K562 (cell line): ENCODE results near the gene TERT. TPM values are rescaled to one million over a fixed set of nuclear protein-coding genes. Genes with fewer than 3 reads are reported as not detected.
A peak's percentile ranks its signal among the peaks of the same experiment; 100 is the strongest.

Experiments used
- ATAC-seq: fragments of 200-7000 bp; cut with Tn5 transposase; 3 replicates; pipeline ENCODE4 v1.9.1; 2020; ENCODE audit warnings: moderate library complexity
- BruUV-seq: library from RNA; stranded (reverse); fragments of 400-500 nt; replicated peaks from 2 replicates; lab custom pipeline; 2021; lab: Mats Ljungman, UMichigan
- CTCF ChIA-PET: fragments of 300-600 bp; formaldehyde crosslinking; extraction: SDS; loops from one replicate; lab custom pipeline; 2021; ENCODE audit warnings: low intra/inter-chr PET ratio; lab: Yijun Ruan, JAX
- POLR2A ChIA-PET: fragments of 300-600, 350-650 bp; sonication (Branson Sonifier 250); formaldehyde crosslinking; extraction: SDS; loops from one replicate; lab custom pipeline; 2021; ENCODE audit warnings: antibody characterized with exemption, inconsistent platforms; lab: Yijun Ruan, JAX
- DNase-seq, 4 experiments: peaks; one replicate each; pipeline versions ENCODE4 v3.0.0 to v3.0.0-alpha.2; 2011 to 2018; ENCODE audit warnings: low spot score in 3 of 4, mixed read lengths in 3 of 4; ENCODE audit errors: extremely low read depth in 1 of 4
- FAIRE-seq: peaks from 2 replicates; lab custom pipeline; 2011; peaks lifted over from hg19 to GRCh38; lab: Jason Lieb, UNC
- H2AFZ ChIP-seq: 2 replicates; pipeline ENCODE4 v1.6.0; 2011; ENCODE audit warnings: low read depth, low read length, control low read depth, inconsistent platforms
- H3K27ac ChIP-seq: fragments of 200-600 bp; 3 replicates; pipeline ENCODE4 v1.8.0; 2011; ENCODE audit warnings: low read depth, mild to moderate bottlenecking, control low read depth, inconsistent platforms, low read length, moderate library complexity, mixed read lengths; ENCODE audit errors: extremely low read depth
- H3K27me3 ChIP-seq, 2 experiments: fragments of 300-600 bp in 1 of 2; 2 replicates in 1 of 2; 3 replicates in 1 of 2; pipeline versions ENCODE4 v1.6.0 to v1.8.0; 2011; ENCODE audit warnings: inconsistent platforms in 2 of 2, low read length in 2 of 2, mild to moderate bottlenecking in 1 of 2, mixed read lengths in 1 of 2, moderate library complexity in 1 of 2; ENCODE audit not compliant: control insufficient read depth in 2 of 2, insufficient read depth in 2 of 2
- H3K36me3 ChIP-seq: fragments of 300-600 bp; 3 replicates; pipeline ENCODE4 v1.8.0; 2011; ENCODE audit warnings: mild to moderate bottlenecking, low read length, inconsistent platforms; ENCODE audit not compliant: control insufficient read depth, insufficient read depth
- H3K4me1 ChIP-seq, 2 experiments: fragments of 200-600 bp in 1 of 2; replicated peaks in 1 of 2; 2 replicates in 1 of 2; 3 replicates in 1 of 2; pipeline versions ENCODE4 v1.5.1 to v1.8.0; 2011; ENCODE audit warnings: inconsistent platforms in 2 of 2, low read length in 2 of 2, mild to moderate bottlenecking in 1 of 2, mixed read lengths in 1 of 2, moderate library complexity in 1 of 2; ENCODE audit not compliant: control insufficient read depth in 2 of 2, insufficient read depth in 2 of 2
- H3K4me2 ChIP-seq: 2 replicates; pipeline ENCODE4 v1.6.1; 2011; ENCODE audit warnings: low read length, control low read depth, inconsistent platforms, mixed read lengths; ENCODE audit not compliant: insufficient read depth
- H3K4me3 ChIP-seq: fragments of 200-600 bp; sonication (generic), shearing (Covaris generic); 2 replicates; pipeline ENCODE4 v1.5.1; 2016; ENCODE audit warnings: control low read depth, inconsistent platforms
- H3K79me2 ChIP-seq: fragments of 200-600 bp; 3 replicates; pipeline ENCODE4 v1.8.0; 2011; ENCODE audit warnings: low read length, inconsistent platforms; ENCODE audit not compliant: control insufficient read depth, insufficient read depth
- H3K9ac ChIP-seq, 2 experiments: 2 replicates each; pipeline versions ENCODE4 v1.6.0 to v1.6.1; 2011; ENCODE audit warnings: low read depth in 2 of 2, low read length in 2 of 2, control low read depth in 1 of 2, inconsistent platforms in 1 of 2, mild to moderate bottlenecking in 1 of 2, mixed read lengths in 1 of 2; ENCODE audit not compliant: insufficient read depth in 1 of 2
- H3K9me1 ChIP-seq: one replicate; pipeline ENCODE4 v1.6.0; 2011; ENCODE audit warnings: inconsistent platforms, mild to moderate bottlenecking, low read length, moderate library complexity; ENCODE audit not compliant: control insufficient read depth, insufficient read depth
- H3K9me3 ChIP-seq: replicated peaks from 2 replicates; pipeline ENCODE4 v1.5.1; 2011; ENCODE audit warnings: low read depth, low read length, inconsistent platforms; ENCODE audit not compliant: control insufficient read depth, insufficient read depth
- H4K20me1 ChIP-seq: replicated peaks from 2 replicates; pipeline ENCODE4 v1.6.1; 2011; ENCODE audit warnings: low read length, inconsistent platforms, mixed read lengths; ENCODE audit not compliant: control insufficient read depth, insufficient read depth
- GABPB1 ChIP-seq: sonication (generic); formaldehyde crosslinking; IDR thresholded peaks from 2 replicates; pipeline ENCODE4 v1.8.0; 2022; ENCODE audit warnings: mild to moderate bottlenecking, missing genetic modification reagents
- WGBS: fragments of 100-300 bp; shearing (Covaris generic); methylation state at CpG from one replicate; pipeline ENCODE4 v1.1.6; 2016; ENCODE audit warnings: low coverage, mixed read lengths; ENCODE audit not compliant: insufficient coverage; ENCODE audit errors: missing lambda C conversion rate; 5-methylcytosine and 5-hydroxymethylcytosine counted together
- in situ Hi-C: fragments of 300-500 bp; cut with MboI; formaldehyde crosslinking; loops from 4 replicates; pipeline ENCODE4 v1.15.0; 2018; ENCODE audit warnings: inconsistent platforms, mixed read lengths
- intact Hi-C: fragments of 100-400 bp; cut with micrococcal nuclease; formaldehyde crosslinking; loops from 2 replicates; pipeline ENCODE4 v1.14.2; 2022
- polyA plus RNA-seq, 8 experiments: library from polyadenylated mRNA; depleted of rRNA in 4 of 8; stranded (reverse) in 5 of 8; unstranded in 3 of 8; fragments of >200 nt; fragmentation: Nextera tagmentation in 2 of 8; fragmentation: Illumina TruSeq in 1 of 8; extraction: Ambion mirVana in 2 of 8; extraction: Trizol in 1 of 8; gene quantifications; 2 replicates each; pipeline versions ENCODE4 v1.2.1 to v1.2.3, GENCODE V29; 2011 to 2014; ENCODE audit warnings: inconsistent platforms in 1 of 8, missing spikeins in 1 of 8
- total RNA-seq, 7 experiments: library from RNA; depleted of rRNA in 6 of 7; stranded (reverse); fragments of >200 nt in 6 of 7; fragmentation: Illumina TruSeq in 2 of 7; extraction: Trizol in 2 of 7; gene quantifications; 2 replicates each; pipeline versions ENCODE4 v1.2.1 to v1.2.3, GENCODE V29; 2011 to 2021; ENCODE audit warnings: low replicate concordance in 1 of 7
- TF ChIP-seq, protein P1 (sequence below): sonication (generic); formaldehyde crosslinking; IDR thresholded peaks from 2 replicates; pipeline ENCODE4 v1.8.0; 2022; ENCODE audit warnings: missing genetic modification reagents, mild to moderate bottlenecking, moderate library complexity, borderline replicate concordance
- TF ChIP-seq, protein P2 (sequence below): sonication (generic); formaldehyde crosslinking; IDR thresholded peaks from 2 replicates; pipeline ENCODE4 v1.8.0; 2023; ENCODE audit warnings: missing genetic modification reagents, mild to moderate bottlenecking, borderline replicate concordance
- TF ChIP-seq, protein P3 (sequence below): fragments of 450-650 bp; formaldehyde crosslinking; IDR thresholded peaks from 2 replicates; pipeline ENCODE4 v1.4.0; 2022; ENCODE audit warnings: missing genetic modification characterization
- TF ChIP-seq, protein P4 (sequence below): fragments of 250-450 bp; sonication (Bioruptor Pico); IDR thresholded peaks from 2 replicates; pipeline ENCODE4 v1.4.0; 2020; ENCODE audit warnings: borderline replicate concordance

Gene TERT
- total and polyA plus RNA-seq, 9 of the 15 experiments (the other 6 are each of a cell fraction or from before 2014, with no cell fraction given), result 0.08 to 4.5 (median 0.98) TPM; not detected in 1

DNA sequence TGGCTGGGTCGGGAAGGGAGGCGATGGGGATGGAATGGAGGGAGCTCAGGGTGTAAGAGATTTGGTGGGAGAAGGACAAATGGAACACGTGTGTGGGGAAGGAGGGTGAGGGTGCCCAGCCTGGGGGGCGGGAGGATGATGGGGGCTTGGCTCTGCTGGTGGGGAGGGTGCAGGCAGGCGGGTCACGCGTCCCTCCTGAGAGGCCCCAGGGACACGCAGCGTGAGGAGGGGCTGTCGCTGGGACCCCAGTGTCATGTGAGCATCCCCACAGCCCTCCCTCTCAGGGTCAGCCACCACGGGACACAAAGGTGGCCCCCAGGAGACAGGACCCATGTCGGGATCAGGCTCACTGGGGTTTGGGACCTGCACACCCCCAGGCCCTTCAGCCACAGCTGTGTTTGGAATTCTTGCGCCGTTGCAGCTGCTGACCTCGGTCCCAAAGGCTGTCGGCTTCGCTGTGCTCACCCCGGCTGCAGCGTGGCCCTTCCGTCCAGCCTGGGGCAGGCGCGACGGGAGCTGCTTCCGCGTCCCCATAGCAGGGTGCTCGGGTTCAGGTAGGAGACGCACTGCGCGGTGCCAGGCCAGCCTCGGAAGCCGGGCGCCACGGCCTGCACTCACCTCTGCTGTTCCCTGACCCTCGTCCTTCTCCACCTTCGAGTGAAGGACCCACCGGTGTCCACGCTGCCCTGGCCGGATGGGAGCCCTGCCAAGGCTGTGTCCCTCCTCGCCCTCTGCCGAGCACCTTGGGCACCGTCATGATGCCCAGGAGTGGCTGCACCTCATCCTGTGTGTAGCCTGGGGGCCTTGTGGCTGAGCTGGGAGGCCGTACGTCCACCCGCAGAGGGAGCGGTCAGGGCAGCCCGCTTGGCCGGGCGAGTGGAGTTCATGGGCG is 88.1 kb downstream of the TERT start:
- no TSS peak for BruUV-seq
- FAIRE-seq, result no peak
- no peaks in the 10 kb centered on the region; the same call in 1 of the 2 replicates for H3K9me3 ChIP-seq
- H3K27me3 ChIP-seq, result peaks cover 0 to 58% of the 10 kb centered on the region in 2 experiments; a peak in 4 of 5 replicates
- no peak overlapping the region; a peak in 1 of 4 replicates for H3K9ac ChIP-seq
- CTCF ChIA-PET, result no interaction called here
- WGBS, result 34% methylated on average over 44 of the region's 49 CpGs
- intact Hi-C loops (no loop called here), in situ Hi-C loops (loop anchor here (5.0 kb wide), 1 partner anchor 34 kb away; no protein-coding TSS in a partner anchor)
- DNase-seq, result no peak
- no peaks in the 10 kb centered on the region for H3K9me1 ChIP-seq
- H3K27ac ChIP-seq, result no peak overlapping the region
- TF ChIP-seq, protein P1, sequence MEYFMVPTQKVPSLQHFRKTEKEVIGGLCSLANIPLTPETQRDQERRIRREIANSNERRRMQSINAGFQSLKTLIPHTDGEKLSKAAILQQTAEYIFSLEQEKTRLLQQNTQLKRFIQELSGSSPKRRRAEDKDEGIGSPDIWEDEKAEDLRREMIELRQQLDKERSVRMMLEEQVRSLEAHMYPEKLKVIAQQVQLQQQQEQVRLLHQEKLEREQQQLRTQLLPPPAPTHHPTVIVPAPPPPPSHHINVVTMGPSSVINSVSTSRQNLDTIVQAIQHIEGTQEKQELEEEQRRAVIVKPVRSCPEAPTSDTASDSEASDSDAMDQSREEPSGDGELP (CRISPR knock-in tag), result peak; percentile 13; the same call in 1 of the 2 replicates
- TF ChIP-seq, protein P2, sequence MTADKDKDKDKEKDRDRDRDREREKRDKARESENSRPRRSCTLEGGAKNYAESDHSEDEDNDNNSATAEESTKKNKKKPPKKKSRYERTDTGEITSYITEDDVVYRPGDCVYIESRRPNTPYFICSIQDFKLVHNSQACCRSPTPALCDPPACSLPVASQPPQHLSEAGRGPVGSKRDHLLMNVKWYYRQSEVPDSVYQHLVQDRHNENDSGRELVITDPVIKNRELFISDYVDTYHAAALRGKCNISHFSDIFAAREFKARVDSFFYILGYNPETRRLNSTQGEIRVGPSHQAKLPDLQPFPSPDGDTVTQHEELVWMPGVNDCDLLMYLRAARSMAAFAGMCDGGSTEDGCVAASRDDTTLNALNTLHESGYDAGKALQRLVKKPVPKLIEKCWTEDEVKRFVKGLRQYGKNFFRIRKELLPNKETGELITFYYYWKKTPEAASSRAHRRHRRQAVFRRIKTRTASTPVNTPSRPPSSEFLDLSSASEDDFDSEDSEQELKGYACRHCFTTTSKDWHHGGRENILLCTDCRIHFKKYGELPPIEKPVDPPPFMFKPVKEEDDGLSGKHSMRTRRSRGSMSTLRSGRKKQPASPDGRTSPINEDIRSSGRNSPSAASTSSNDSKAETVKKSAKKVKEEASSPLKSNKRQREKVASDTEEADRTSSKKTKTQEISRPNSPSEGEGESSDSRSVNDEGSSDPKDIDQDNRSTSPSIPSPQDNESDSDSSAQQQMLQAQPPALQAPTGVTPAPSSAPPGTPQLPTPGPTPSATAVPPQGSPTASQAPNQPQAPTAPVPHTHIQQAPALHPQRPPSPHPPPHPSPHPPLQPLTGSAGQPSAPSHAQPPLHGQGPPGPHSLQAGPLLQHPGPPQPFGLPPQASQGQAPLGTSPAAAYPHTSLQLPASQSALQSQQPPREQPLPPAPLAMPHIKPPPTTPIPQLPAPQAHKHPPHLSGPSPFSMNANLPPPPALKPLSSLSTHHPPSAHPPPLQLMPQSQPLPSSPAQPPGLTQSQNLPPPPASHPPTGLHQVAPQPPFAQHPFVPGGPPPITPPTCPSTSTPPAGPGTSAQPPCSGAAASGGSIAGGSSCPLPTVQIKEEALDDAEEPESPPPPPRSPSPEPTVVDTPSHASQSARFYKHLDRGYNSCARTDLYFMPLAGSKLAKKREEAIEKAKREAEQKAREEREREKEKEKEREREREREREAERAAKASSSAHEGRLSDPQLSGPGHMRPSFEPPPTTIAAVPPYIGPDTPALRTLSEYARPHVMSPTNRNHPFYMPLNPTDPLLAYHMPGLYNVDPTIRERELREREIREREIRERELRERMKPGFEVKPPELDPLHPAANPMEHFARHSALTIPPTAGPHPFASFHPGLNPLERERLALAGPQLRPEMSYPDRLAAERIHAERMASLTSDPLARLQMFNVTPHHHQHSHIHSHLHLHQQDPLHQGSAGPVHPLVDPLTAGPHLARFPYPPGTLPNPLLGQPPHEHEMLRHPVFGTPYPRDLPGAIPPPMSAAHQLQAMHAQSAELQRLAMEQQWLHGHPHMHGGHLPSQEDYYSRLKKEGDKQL, result 0 out of 2 replicates have a peak, but pooled peaks have one; percentile 39
- TF ChIP-seq, protein P3, sequence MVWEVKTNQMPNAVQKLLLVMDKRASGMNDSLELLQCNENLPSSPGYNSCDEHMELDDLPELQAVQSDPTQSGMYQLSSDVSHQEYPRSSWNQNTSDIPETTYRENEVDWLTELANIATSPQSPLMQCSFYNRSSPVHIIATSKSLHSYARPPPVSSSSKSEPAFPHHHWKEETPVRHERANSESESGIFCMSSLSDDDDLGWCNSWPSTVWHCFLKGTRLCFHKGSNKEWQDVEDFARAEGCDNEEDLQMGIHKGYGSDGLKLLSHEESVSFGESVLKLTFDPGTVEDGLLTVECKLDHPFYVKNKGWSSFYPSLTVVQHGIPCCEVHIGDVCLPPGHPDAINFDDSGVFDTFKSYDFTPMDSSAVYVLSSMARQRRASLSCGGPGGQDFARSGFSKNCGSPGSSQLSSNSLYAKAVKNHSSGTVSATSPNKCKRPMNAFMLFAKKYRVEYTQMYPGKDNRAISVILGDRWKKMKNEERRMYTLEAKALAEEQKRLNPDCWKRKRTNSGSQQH (CRISPR knock-in tag), result no peak
- TF ChIP-seq, protein P4, sequence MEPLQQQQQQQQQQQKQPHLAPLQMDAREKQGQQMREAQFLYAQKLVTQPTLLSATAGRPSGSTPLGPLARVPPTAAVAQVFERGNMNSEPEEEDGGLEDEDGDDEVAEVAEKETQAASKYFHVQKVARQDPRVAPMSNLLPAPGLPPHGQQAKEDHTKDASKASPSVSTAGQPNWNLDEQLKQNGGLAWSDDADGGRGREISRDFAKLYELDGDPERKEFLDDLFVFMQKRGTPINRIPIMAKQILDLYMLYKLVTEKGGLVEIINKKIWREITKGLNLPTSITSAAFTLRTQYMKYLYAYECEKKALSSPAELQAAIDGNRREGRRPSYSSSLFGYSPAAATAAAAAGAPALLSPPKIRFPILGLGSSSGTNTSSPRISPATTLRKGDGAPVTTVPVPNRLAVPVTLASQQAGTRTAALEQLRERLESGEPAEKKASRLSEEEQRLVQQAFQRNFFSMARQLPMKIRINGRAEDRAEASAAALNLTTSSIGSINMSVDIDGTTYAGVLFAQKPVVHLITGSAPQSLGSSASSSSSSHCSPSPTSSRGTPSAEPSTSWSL (CRISPR knock-in tag), result no peak
- TF ChIP-seq GABPB1 (CRISPR knock-in tag), result 0 out of 2 replicates have a peak, but pooled peaks have one; percentile 19
- peaks cover 6 to 75% of the 10 kb centered on the region in 2 experiments; a peak in 4 of 5 replicates for H3K4me1 ChIP-seq
- peaks cover 10% of the 10 kb centered on the region; the same call in 1 of the 2 replicates for H4K20me1 ChIP-seq
- H3K4me2 ChIP-seq, result no peak overlapping the region
- H2AFZ ChIP-seq, result no peak overlapping the region
- POLR2A ChIA-PET, result no interaction called here
- H3K4me3 ChIP-seq, result no peak overlapping the region
- no peak for ATAC-seq
- H3K79me2 ChIP-seq, result no peaks in the 10 kb centered on the region; the same call in 2 of the 3 replicates
- H3K36me3 ChIP-seq, result no peaks in the 10 kb centered on the region
